A673 (cell line): Measurements from ENCODE around the gene HBP1.

Experiments used
- CTCF ChIP-seq: fragments of 300-800, 200-600 bp; sonication (generic); conservative IDR thresholded peaks from 2 replicates; pipeline ENCODE4 v1.5.1; 2017; ENCODE audit warnings: low read depth, mild to moderate bottlenecking, antibody characterized with exemption, low read length, moderate library complexity, mixed read lengths
- EZH2 ChIP-seq: fragments of 200-600 bp; sonication (generic); IDR thresholded peaks from 2 replicates; pipeline ENCODE4 v1.6.1; 2017; ENCODE audit warnings: borderline replicate concordance, low read depth, mild to moderate bottlenecking, mixed read lengths, antibody characterized with exemption, low read length; ENCODE audit not compliant: poor library complexity, severe bottlenecking

- no peak for TF ChIP-seq CTCF
- no peak for TF ChIP-seq EZH2
Measured at GRCh38 chr7:107203607-107204006, 34.8 kb downstream of the HBP1 start.
